Endothelial cell of hepatic sinusoid (primary cell): ENCODE measurements around the gene ANGPTL2.

Source experiments
- in situ Hi-C: cut with HindIII; loops from 2 replicates; pipeline ENCODE4 v1.10.0; 2017; ENCODE audit warnings: low sequenced_read_pairs

Gene ANGPTL2

GRCh38 chr9:127053960-127054359 lies 68.5 kb downstream of the ANGPTL2 start:
- in situ Hi-C loops, result no loop called here

GRCh38 chr9:127053057-127053821 lies 69.2 kb downstream of the ANGPTL2 start:
- in situ Hi-C loops, result no loop called here

- in situ Hi-C loops, result no loop called here
Observed at GRCh38 chr9:127051881-127052595, 70.4 kb downstream of the ANGPTL2 start.

GRCh38 chr9:127050591-127051001 lies 71.8 kb downstream of the ANGPTL2 start:
- in situ Hi-C loops, result no loop called here

- in situ Hi-C loops, result no loop called here
Observed at GRCh38 chr9:127050152-127050551, 72.3 kb downstream of the ANGPTL2 start.

- in situ Hi-C loops, result no loop called here
Observed at GRCh38 chr9:127049581-127049980, 72.9 kb downstream of the ANGPTL2 start.

- in situ Hi-C loops, result no loop called here
Observed at GRCh38 chr9:127049044-127049443, 73.4 kb downstream of the ANGPTL2 start.

GRCh38 chr9:127047971-127048370 lies 74.5 kb downstream of the ANGPTL2 start:
- in situ Hi-C loops, result no loop called here

- in situ Hi-C loops, result no loop called here
Observed at GRCh38 chr9:127045148-127045547, 77.3 kb downstream of the ANGPTL2 start.

- in situ Hi-C loops, result no loop called here
Observed at GRCh38 chr9:127039492-127039891, 82.9 kb downstream of the ANGPTL2 start.

- in situ Hi-C loops, result no loop called here
Observed at GRCh38 chr9:127038531-127038930, 83.9 kb downstream of the ANGPTL2 start.
